ENCODE measurements around the gene PLEKHA7.
"Not testable (repeated sequence)": the region's sequence is repeated elsewhere in the genome, so short reads cannot be mapped to it uniquely, and the experiment has no call there.

DNA sequence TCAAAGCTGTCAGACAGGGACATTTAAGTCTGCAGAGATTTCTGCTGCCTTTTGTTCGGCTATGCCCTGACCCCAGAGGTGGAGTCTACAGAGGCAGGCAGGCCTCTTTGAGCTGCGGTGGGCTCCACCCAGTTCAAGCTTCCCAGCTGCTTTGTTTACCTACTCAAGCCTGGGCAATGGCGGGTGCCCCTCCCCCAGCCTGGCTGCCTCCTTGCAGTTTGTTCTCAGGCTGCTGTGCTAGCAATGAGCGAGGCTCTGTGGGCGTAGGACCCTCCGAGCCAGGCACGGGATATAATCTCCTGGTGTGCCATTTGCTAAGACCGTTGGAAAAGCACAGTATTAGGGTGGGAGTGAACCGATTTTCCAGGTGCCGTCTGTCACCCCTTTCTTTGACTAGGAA is 19.8 kb upstream of the PLEKHA7 start:
- not testable (repeated sequence) for TF ChIP-seq POLR2A (IDR thresholded peaks at IDR 0.05); POLR2AphosphoS5 (IDR thresholded peaks at IDR 0.05; ENCODE audit: insufficient read depth in 1 of 2, low read depth in 1 of 2)
- TF ChIP-seq, protein P1, sequence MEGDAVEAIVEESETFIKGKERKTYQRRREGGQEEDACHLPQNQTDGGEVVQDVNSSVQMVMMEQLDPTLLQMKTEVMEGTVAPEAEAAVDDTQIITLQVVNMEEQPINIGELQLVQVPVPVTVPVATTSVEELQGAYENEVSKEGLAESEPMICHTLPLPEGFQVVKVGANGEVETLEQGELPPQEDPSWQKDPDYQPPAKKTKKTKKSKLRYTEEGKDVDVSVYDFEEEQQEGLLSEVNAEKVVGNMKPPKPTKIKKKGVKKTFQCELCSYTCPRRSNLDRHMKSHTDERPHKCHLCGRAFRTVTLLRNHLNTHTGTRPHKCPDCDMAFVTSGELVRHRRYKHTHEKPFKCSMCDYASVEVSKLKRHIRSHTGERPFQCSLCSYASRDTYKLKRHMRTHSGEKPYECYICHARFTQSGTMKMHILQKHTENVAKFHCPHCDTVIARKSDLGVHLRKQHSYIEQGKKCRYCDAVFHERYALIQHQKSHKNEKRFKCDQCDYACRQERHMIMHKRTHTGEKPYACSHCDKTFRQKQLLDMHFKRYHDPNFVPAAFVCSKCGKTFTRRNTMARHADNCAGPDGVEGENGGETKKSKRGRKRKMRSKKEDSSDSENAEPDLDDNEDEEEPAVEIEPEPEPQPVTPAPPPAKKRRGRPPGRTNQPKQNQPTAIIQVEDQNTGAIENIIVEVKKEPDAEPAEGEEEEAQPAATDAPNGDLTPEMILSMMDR (IDR thresholded peaks at IDR 0.05) = not testable (repeated sequence)

Data from vagina (tissue), 2 donors.